Ectodermal cell (in vitro differentiated cells): ENCODE data around the gene SMIM44.

Source experiments
- H3K27ac ChIP-seq: 2 replicates; pipeline ENCODE4 v1.7.0; 2013; ENCODE audit warnings: mild to moderate bottlenecking, low read depth, low read length; ENCODE audit not compliant: insufficient read depth, poor library complexity, severe bottlenecking
- H3K27me3 ChIP-seq: 2 replicates; pipeline ENCODE4 v1.7.0; 2013; ENCODE audit warnings: mild to moderate bottlenecking, low read length; ENCODE audit not compliant: insufficient read depth, control insufficient read depth, poor library complexity, severe bottlenecking
- H3K36me3 ChIP-seq: one replicate; pipeline ENCODE4 v1.7.0; 2013; ENCODE audit warnings: low read length; ENCODE audit not compliant: control insufficient read depth, insufficient read depth
- H3K4me1 ChIP-seq: one replicate; pipeline ENCODE4 v1.7.0; 2013; ENCODE audit warnings: low read length; ENCODE audit not compliant: control insufficient read depth, insufficient read depth
- H3K4me3 ChIP-seq: 2 replicates; pipeline ENCODE4 v1.7.0; 2013; ENCODE audit warnings: low read depth, low read length, control low read depth; ENCODE audit not compliant: insufficient read depth
- H3K9me3 ChIP-seq: 2 replicates; pipeline ENCODE4 v1.7.0; 2013; ENCODE audit warnings: mild to moderate bottlenecking, low read length, moderate library complexity; ENCODE audit not compliant: control insufficient read depth
- WGBS, 2 experiments: methylation state at CpG; one replicate each; pipeline ENCODE4 v1.1.7; 2013; ENCODE audit warnings: missing lambda C conversion rate in 2 of 2; 5-methylcytosine and 5-hydroxymethylcytosine counted together

Gene SMIM44

DNA sequence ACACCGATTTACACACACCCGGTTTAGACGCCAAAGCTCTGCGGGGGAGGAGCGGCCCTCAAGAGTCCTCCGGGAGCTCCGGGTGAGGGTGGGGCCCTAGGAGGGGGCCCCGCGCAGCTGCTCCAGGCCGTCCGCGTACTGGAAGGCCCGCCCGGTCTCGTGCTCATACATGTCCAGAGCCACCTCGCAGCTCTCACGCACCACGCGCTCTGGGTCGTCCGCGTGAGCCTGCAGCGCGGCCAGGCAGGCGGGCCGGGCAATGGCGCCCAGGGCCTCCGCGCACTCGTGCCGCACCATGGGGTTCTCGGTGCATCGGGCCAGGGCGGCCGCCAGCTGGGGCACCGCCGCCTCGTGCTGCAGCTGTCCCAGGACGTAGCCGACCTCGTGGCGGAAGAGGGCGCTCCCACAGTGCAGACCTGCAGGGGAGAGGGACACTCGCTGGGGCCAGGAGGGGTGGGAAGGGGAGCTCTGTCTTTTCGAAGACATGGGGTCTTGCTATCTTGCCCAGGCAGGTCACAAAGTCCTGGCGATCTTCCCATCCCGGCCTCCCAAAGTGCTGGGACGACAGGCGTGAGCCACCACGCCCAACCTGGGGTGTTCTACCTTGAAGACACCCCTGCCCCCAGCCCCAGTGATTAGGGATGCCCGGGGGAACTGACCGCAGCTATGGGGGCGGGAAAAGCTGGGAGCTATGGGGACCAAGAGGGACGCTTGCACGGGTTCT lies 8.3 kb upstream of the SMIM44 start:
- Histone ChIP-seq H3K27ac (no peak overlapping the region), H3K9me3 (no peaks in the 10 kb centered on the region), H3K27me3 (no peaks in the 10 kb centered on the region), H3K36me3 (peaks cover 10% of the 10 kb centered on the region), H3K4me3 (no peak overlapping the region), H3K4me1 (no peaks in the 10 kb centered on the region)
- 96% methylated on average over 55 of the region's 55 CpGs for WGBS, 2 experiments

DNA sequence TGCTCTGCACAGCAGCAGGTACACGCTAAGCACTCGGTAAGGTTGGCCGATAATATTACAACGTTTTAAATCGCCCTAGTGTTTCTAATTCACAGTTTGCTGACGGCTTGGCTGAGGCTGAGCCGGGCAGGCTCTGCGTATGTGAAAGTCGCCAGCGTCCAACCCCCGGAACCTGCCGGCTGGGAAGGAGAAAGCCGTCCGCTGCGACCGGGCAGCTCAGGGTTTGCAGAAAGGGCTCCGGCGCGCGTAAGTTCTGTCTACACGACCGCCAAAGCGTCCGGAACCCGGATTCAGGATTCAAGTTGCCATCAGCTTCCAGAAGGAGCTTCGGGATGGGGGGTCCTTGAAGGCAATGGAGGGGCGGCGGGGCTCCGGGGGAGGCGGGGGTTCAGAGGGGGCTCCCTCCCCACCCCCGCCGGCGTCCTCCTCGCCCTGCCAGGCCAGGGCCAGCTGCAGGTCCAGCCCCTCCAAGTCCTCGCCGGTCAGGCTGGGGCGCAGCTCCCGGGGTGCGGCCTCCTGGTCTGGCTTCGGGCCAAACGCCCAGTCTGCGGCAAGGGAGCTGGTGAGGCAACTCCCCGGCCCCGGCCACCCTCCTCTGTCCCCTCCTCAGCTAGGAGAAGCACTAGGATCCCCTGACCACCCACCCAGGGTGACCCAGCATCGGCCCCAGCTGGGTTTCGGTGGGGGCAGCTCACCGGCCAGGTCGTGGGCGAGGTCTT lies 575 bp downstream of the SMIM44 start:
- no peaks in the 10 kb centered on the region for H3K9me3 ChIP-seq
- no peak overlapping the region for H3K4me3 ChIP-seq
- H3K27me3 ChIP-seq, result peaks cover 16% of the 10 kb centered on the region
- no peaks in the 10 kb centered on the region for H3K4me1 ChIP-seq
- WGBS, 2 experiments, result 92 to 93% methylated on average over 49 of the region's 49 CpGs
- no peak overlapping the region for H3K27ac ChIP-seq
- H3K36me3 ChIP-seq, result no peaks in the 10 kb centered on the region

DNA sequence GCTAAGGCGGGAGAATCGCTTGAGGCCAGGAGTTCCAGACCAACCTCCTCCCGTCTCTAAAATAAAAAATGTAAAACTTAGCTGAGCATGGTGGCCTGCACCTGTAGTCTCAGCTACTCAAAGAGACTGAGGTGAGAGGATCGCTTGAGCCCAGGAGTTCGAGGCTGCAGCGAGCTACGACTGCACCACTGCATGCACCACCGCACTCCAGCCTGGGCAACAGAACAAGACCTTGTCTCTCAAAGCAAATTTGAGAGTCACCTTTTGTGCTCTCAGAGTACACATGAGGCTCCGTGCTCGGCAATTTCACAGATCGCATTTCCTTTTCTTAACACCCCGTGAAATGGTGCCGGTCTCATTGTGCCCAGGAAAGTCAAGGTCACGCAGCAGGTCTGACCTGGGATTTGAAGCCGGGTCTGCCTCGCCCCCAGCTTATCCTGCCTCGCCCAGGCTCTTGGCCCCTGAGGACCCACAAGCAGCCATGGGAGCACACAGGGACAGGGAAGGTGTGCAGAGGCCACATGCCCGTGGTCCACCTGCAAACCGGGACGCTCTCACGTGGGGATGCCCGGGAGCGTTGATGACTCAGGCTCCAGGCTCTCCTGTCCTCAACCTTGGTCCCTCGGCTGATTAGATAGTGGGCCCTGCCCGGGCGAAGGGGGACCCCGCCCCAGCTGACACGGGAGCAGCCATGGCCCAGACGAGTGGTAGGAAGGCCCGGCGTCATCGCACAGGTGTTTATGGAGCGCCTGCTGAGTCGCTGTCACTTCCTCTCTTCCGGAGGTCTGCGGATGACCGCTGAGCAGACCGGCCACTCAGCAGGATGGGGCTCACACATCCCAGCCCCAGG lies 1.8 kb downstream of the SMIM44 start:
- Histone ChIP-seq H3K36me3 (no peaks in the 10 kb centered on the region), H3K27me3 (peaks cover 19% of the 10 kb centered on the region), H3K4me1 (no peaks in the 10 kb centered on the region), H3K27ac (no peak overlapping the region), H3K9me3 (no peaks in the 10 kb centered on the region), H3K4me3 (no peak overlapping the region)
- WGBS, 2 experiments, result 71 to 76% methylated on average over 38 of the region's 38 CpGs

DNA sequence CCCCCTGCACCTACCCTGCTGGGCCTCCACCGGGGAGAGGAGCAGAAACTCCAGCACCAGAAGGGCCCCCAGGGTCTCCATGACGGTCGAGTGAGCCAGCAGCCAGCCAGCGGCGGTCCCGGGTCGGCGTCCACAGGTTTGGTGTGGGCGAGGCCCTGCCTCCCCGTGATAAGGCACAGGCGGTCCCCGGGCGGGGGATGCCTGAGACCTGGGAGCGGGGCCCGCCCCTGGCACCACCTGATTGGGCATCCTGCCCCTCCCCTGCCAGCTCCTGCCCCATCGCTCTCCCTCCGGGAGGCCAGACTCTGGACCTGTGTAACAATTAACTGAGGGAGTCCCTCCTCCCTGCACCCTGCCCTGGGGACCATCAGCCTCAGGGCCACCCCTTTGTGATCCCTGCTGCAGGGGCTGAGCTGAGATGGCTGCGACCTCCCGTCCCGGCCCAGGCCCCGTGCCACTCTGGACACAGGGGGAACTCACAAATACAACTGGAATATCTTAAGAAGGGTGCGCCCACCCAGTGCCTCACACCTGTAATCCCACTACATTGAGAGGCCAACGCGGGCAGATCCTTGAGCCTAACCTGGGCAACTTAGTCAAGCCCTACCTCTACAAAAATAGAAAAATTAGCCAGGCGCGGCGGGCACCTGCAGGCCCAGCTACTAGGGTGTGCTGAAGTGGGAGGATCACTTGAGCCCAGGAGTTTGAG lies 2.7 kb downstream of the SMIM44 start, which contains the start of gene SMIM24:
SMIM24 (minus strand) TSS at position 143 of the 709 bp plus-strand sequence; CDS start at position 81, 62 bp downstream.
- Histone ChIP-seq H3K27me3 (peaks cover 25% of the 10 kb centered on the region), H3K4me3 (no peak within 1 kb of the TSS), H3K27ac (no peak within 1 kb of the TSS), H3K4me1 (no peaks in the 10 kb centered on the region), H3K36me3 (no peaks in the 10 kb centered on the region), H3K9me3 (no peaks in the 10 kb centered on the region)
- 73 to 77% methylated on average over 27 of the region's 27 CpGs for WGBS, 2 experiments

DNA sequence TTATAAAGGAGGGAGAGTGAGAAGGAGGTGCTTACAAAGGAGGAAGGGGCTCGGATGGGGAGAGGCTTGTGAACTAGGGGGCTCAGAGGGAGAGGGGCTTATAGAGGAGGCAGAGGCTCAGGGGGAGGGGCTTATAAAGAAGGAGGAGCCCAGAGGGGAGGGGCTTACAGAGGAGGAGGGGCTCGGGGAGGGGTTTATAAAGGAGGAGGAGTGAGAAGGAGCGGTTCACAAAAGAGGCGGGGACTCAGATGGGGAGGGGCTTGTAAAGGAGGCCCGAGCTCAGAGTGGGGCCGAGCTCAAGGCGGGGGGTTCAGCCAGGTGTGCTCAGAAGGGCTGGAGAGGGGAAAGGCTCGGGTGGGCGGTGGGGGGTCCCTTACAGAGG lies 3.4 kb downstream of the SMIM44 start:
- H3K36me3 ChIP-seq, result no peaks in the 10 kb centered on the region
- 77 to 80% methylated on average over 9 of the region's 9 CpGs for WGBS, 2 experiments
- no peaks in the 10 kb centered on the region for H3K4me1 ChIP-seq
- H3K4me3 ChIP-seq, result no peak overlapping the region
- no peaks in the 10 kb centered on the region for H3K9me3 ChIP-seq
- no peak overlapping the region for H3K27ac ChIP-seq
- H3K27me3 ChIP-seq, result peaks cover 25% of the 10 kb centered on the region

DNA sequence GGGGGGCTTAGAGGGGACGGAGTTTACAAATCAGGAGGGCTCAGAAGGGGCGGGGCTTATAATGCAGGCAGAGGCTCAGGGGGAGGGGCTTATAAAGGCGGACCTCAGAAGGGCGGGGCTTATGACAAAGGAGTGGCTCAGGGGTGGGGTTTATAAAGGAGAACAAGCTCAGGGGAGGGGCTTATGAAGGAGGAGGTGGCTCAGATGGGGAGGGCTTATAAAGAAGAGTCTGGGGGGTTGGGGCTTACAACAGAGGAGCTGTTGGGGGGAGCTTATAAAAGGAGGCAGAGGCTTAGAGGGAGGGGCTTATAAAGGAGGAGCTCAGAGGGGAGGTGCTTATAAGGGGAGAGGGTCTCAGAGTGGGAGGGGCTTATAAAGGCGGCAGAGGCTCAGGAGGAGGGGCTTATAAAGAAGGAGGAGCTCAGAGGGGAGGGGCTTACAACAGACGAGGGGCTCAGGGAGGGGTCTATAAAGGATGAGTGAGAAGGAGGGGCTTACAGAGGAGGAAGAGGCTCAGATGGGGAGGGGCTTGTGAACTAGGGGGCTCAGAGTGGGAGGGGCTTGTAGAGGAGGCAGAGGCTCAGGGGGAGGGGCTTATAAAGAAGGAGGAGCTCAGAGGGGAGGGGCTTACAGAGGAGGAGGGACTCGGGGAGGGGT lies 3.9 kb downstream of the SMIM44 start:
- Histone ChIP-seq H3K4me1 (no peaks in the 10 kb centered on the region), H3K9me3 (no peaks in the 10 kb centered on the region), H3K27me3 (peaks cover 30% of the 10 kb centered on the region), H3K36me3 (no peaks in the 10 kb centered on the region), H3K4me3 (no peak overlapping the region), H3K27ac (no peak overlapping the region)
- 69 to 76% methylated on average over 7 of the region's 7 CpGs for WGBS, 2 experiments

DNA sequence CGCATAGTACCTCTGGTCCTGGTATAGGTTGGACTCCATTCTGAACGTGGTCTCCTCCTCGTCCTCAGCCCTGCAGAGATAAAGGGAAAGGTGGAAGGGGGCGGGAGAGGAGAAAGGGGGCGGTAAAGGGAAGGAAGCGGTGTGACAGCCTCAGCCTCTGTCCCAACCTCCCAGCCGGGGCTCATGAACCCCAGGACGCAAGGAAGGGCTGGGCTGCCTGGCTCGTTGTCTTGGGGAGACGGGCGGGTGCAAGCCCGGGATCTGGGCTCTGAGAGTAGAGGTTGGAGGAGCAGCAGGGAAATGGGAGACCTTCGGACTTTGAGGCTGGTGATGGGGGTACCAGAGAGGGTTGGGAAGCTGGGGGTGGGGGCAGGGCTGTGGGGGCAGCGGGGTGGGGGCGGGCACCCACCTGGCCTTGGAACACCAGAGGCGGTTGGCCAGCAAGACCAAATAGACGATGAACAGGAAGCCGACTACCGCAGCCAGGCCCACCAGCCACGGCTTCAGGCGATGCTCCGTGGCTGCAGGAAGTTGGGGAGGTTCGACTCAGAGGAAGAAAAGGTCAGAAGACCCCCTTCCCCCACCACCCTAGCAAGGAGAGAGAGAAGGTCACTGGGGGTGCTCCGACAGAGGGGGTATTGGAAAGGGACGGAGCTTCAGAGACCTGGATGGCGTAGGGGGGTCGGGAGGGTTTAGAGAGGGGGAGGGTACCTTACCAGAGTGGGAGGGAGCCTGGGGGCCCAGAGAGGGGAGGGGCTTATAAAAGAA lies 4.6 kb downstream of the SMIM44 start:
- H3K9me3 ChIP-seq, result no peaks in the 10 kb centered on the region
- no peak overlapping the region for H3K27ac ChIP-seq
- WGBS, 2 experiments, result 56 to 59% methylated on average over 26 to 27 of the region's 27 CpGs
- H3K4me3 ChIP-seq, result no peak overlapping the region
- H3K4me1 ChIP-seq, result no peaks in the 10 kb centered on the region
- H3K27me3 ChIP-seq, result peaks cover 36% of the 10 kb centered on the region
- H3K36me3 ChIP-seq, result no peaks in the 10 kb centered on the region

DNA sequence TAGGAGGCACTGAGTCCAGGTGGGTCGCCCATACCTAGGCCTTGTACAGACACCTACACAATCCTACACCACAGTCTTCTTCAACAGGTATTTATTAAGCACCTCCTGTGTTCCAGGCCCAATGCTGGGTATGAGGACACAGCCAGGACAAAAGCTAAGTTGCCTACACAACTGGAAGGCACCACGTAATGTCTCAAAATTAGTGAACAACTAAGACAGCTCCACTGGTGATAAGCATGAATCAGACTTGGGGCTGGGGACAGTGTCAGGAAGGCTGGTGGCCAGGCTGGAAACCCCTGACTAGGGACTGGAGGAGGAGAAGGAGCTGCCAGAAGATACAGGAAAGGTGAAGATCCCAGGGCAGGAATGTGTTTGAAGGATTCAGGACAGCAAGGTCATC lies 5.3 kb downstream of the SMIM44 start:
- Histone ChIP-seq H3K27ac (no peak overlapping the region), H3K9me3 (no peaks in the 10 kb centered on the region), H3K4me3 (no peak overlapping the region), H3K36me3 (no peaks in the 10 kb centered on the region), H3K4me1 (no peaks in the 10 kb centered on the region), H3K27me3 (peaks cover 37% of the 10 kb centered on the region)
- WGBS, 2 experiments, result 92 to 94% methylated on average over 2 of the region's 2 CpGs

DNA sequence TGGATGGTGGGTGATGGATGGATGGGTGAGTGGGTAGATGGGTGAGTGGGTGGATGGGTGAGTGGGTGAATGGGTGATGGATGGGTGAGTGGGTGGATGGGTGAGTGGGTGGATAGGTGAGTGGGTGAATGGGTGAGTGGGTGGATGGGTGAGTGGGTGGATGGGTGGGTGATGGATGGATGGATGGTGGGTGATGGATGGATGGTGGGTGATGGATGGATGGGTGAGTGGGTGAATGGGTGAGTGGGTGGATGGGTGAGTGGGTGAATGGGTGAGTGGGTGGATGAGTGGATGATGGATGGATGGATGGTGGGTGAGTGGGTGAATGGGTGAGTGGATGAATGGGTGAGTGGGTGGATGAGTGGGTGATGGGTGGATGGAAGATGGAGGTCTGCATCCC lies 5.7 kb downstream of the SMIM44 start:
- Histone ChIP-seq H3K4me3 (no peak overlapping the region), H3K36me3 (no peaks in the 10 kb centered on the region), H3K4me1 (no peaks in the 10 kb centered on the region), H3K27ac (no peak overlapping the region), H3K9me3 (no peaks in the 10 kb centered on the region), H3K27me3 (peaks cover 37% of the 10 kb centered on the region)
